HG02678 (cell line): Measurements from ENCODE around the gene FANCI.

Source experiments
- ATAC-seq: cut with Tn5 transposase; IDR thresholded peaks from one replicate; pipeline ENCODE4 v1.9.1; 2021; ENCODE audit warnings: mild to moderate bottlenecking, moderate library complexity; ENCODE audit not compliant: unreplicated experiment

The FANCI gene

GRCh38 chr15:89330881-89331595, 87.3 kb downstream of the FANCI start:
- ATAC-seq = no peak

GRCh38 chr15:89332446-89332845, 88.7 kb downstream of the FANCI start:
- ATAC-seq = no peak

GRCh38 chr15:89333011-89333860, 89.5 kb downstream of the FANCI start:
- no peak for ATAC-seq

GRCh38 chr15:89333959-89334509, 90.3 kb downstream of the FANCI start:
- no peak for ATAC-seq

- ATAC-seq = peak; percentile 89
Observed at GRCh38 chr15:89334510-89335297, 90.9 kb downstream of the FANCI start, which contains the start of gene POLG. Gene POLG, minus strand, starts transcription at chr15:89334824. Its CDS starts 1,070 bp downstream, at chr15:89333754.

GRCh38 chr15:89335298-89336041, 91.7 kb downstream of the FANCI start:
- ATAC-seq = no peak

- no peak for ATAC-seq
Observed at GRCh38 chr15:89338036-89338435, 94.3 kb downstream of the FANCI start.

GRCh38 chr15:89340573-89340972, 96.8 kb downstream of the FANCI start:
- ATAC-seq = no peak

GRCh38 chr15:89341316-89342005, 97.7 kb downstream of the FANCI start:
- no peak for ATAC-seq

- no peak for ATAC-seq
Observed at GRCh38 chr15:89342840-89343239, 99.1 kb downstream of the FANCI start.

- no peak for ATAC-seq
Observed at GRCh38 chr15:89345248-89345647, 101.5 kb downstream of the FANCI start.

GRCh38 chr15:89346516-89347231, 102.9 kb downstream of the FANCI start:
- ATAC-seq = no peak

GRCh38 chr15:89349206-89349558, 105.4 kb downstream of the FANCI start:
- ATAC-seq = no peak

GRCh38 chr15:89352476-89352875, 108.7 kb downstream of the FANCI start:
- no peak for ATAC-seq

- no peak for ATAC-seq
Observed at GRCh38 chr15:89353991-89354390, 110.2 kb downstream of the FANCI start.

GRCh38 chr15:89356634-89357298, 113.0 kb downstream of the FANCI start:
- no peak for ATAC-seq

GRCh38 chr15:89358435-89358754, 114.6 kb downstream of the FANCI start:
- ATAC-seq = peak; percentile 25

GRCh38 chr15:89358755-89359439, 115.1 kb downstream of the FANCI start:
- peak; percentile 83 for ATAC-seq
